Trophoblast cell (in vitro differentiated cells and primary cell): ENCODE measurements around the gene KDM5B.

Source experiments
- DNase-seq, 2 donors: peaks; one replicate each; pipeline ENCODE4 v3.0.0-alpha.2; 2016
- H2AFZ ChIP-seq: 2 replicates; pipeline ENCODE4 v1.6.1; 2013; ENCODE audit warnings: low read length, moderate library complexity, mild to moderate bottlenecking; ENCODE audit not compliant: insufficient read depth, poor library complexity
- H2AK5ac ChIP-seq: 2 replicates; pipeline ENCODE4 v1.6.1; 2013; ENCODE audit warnings: mild to moderate bottlenecking, low read length
- H2BK120ac ChIP-seq: 2 replicates; pipeline ENCODE4 v1.6.1; 2013; ENCODE audit warnings: low read length, mild to moderate bottlenecking, moderate library complexity; ENCODE audit not compliant: insufficient read depth, poor library complexity
- H2BK12ac ChIP-seq: 2 replicates; pipeline ENCODE4 v1.6.1; 2013; ENCODE audit warnings: mild to moderate bottlenecking, low read length, moderate library complexity
- H2BK5ac ChIP-seq: 2 replicates; pipeline ENCODE4 v1.6.1; 2013; ENCODE audit warnings: low read length, low read depth, moderate library complexity, mild to moderate bottlenecking; ENCODE audit not compliant: poor library complexity
- H3K14ac ChIP-seq: 2 replicates; pipeline ENCODE4 v1.6.1; 2013; ENCODE audit warnings: mild to moderate bottlenecking, low read length
- H3K18ac ChIP-seq: 2 replicates; pipeline ENCODE4 v1.6.1; 2013; ENCODE audit warnings: mild to moderate bottlenecking, low read length
- H3K23ac ChIP-seq: 2 replicates; pipeline ENCODE4 v1.6.1; 2013; ENCODE audit warnings: low read length
- H3K27ac ChIP-seq: 2 replicates; pipeline ENCODE4 v1.5.1; 2013; ENCODE audit warnings: low read depth, mild to moderate bottlenecking, inconsistent platforms, low read length, moderate library complexity
- H3K27me3 ChIP-seq: 2 replicates; pipeline ENCODE4 v1.6.1; 2013; ENCODE audit warnings: inconsistent platforms, mild to moderate bottlenecking, low read length, moderate library complexity; ENCODE audit not compliant: insufficient read depth
- H3K36me3 ChIP-seq, 2 experiments: 1 replicate in 1 of 2; 2 replicates in 1 of 2; pipeline ENCODE4 v1.6.1; 2013; ENCODE audit warnings: low read length in 2 of 2, mild to moderate bottlenecking in 2 of 2, moderate library complexity in 1 of 2; ENCODE audit not compliant: insufficient read depth in 2 of 2, control insufficient read depth in 1 of 2
- H3K4ac ChIP-seq: 2 replicates; pipeline ENCODE4 v1.6.1; 2013; ENCODE audit warnings: low read depth, mild to moderate bottlenecking, low read length, moderate library complexity
- H3K4me1 ChIP-seq, 2 experiments: 1 replicate in 1 of 2; 2 replicates in 1 of 2; pipeline ENCODE4 v1.6.1; 2013; ENCODE audit warnings: low read length in 2 of 2, mild to moderate bottlenecking in 2 of 2, moderate library complexity in 1 of 2; ENCODE audit not compliant: insufficient read depth in 2 of 2, control insufficient read depth in 1 of 2
- H3K4me2 ChIP-seq: 2 replicates; pipeline ENCODE4 v1.6.1; 2013; ENCODE audit warnings: inconsistent platforms, mild to moderate bottlenecking, low read length, moderate library complexity
- H3K4me3 ChIP-seq: 2 replicates; pipeline ENCODE4 v1.5.1; 2013; ENCODE audit warnings: mild to moderate bottlenecking, low read depth, low read length, inconsistent platforms
- H3K79me1 ChIP-seq: one replicate; pipeline ENCODE4 v1.6.1; 2013; ENCODE audit warnings: low read length
- H3K79me2 ChIP-seq: 2 replicates; pipeline ENCODE4 v1.6.1; 2013; ENCODE audit warnings: low read length, mild to moderate bottlenecking; ENCODE audit not compliant: control insufficient read depth, insufficient read depth, poor library complexity
- H3K9ac ChIP-seq: 2 replicates; pipeline ENCODE4 v1.6.1; 2013; ENCODE audit warnings: mild to moderate bottlenecking, low read length
- H3K9me3 ChIP-seq: 2 replicates; pipeline ENCODE4 v1.6.1; 2013; ENCODE audit warnings: low read depth, mild to moderate bottlenecking, control low read depth, inconsistent platforms, low read length; ENCODE audit not compliant: insufficient read depth
- H4K12ac ChIP-seq: 2 replicates; pipeline ENCODE4 v1.6.1; 2013; ENCODE audit warnings: low read depth, mild to moderate bottlenecking, low read length, moderate library complexity
- H4K8ac ChIP-seq: 2 replicates; pipeline ENCODE4 v1.6.1; 2013; ENCODE audit warnings: low read depth, mild to moderate bottlenecking, low read length, moderate library complexity
- H4K91ac ChIP-seq: one replicate; pipeline ENCODE4 v1.6.1; 2013; ENCODE audit warnings: low read depth, mild to moderate bottlenecking, low read length, moderate library complexity
- WGBS: extraction: QIAGEN DNeasy Blood & Tissue Kit; methylation state at CpG from one replicate; pipeline ENCODE4 v1.1.7; 2013; ENCODE audit warnings: missing lambda C conversion rate; ENCODE audit not compliant: insufficient read length, insufficient coverage; ENCODE audit errors: extremely low coverage; 5-methylcytosine and 5-hydroxymethylcytosine counted together

KDM5B gene

DNA sequence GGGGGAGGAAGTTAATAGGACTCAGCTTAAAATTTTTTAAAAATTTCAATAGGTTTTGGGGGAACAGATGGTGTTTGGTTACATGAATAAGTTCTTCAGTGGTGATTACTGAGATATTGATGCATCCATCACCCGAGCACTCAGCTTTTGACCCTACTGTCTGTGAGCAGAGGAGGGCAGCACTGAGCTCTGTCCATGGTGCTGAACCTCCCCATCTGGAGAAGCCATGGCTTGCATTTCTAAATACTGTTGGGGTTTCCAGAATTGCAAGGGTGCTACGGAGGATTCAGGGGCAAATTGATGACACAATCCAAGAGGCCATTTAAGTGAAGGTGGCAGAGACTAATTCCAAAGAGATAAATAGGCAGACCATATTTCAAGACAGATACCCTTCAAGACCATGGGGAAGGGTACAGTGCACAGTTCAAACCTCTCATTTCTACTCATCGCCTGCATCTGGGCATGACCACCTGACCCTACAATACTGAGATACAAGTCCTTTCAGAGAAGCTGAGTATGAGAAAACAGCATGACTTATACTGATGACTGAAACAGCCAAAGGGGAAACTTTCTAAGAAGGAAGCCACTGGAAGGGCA is 115.2 kb downstream of the KDM5B start:
- H2BK12ac ChIP-seq = no peak overlapping the region
- H3K36me3 ChIP-seq = no peaks in the 10 kb centered on the region
- WGBS = no CpG with 5 or more reads among the region's 3 CpGs
- H2BK5ac ChIP-seq = no peak overlapping the region
- peak; percentile 60 to 79 for DNase-seq
- no peak overlapping the region for H2BK120ac ChIP-seq
- peaks cover 2% of the 10 kb centered on the region for H3K9me3 ChIP-seq
- H3K9ac ChIP-seq = no peak overlapping the region
- H3K4ac ChIP-seq = no peak overlapping the region
- no peak overlapping the region for H3K18ac ChIP-seq
- H3K79me1 ChIP-seq = no peaks in the 10 kb centered on the region
- no peak overlapping the region for H2AK5ac ChIP-seq
- no peak overlapping the region for H4K12ac ChIP-seq
- no peak overlapping the region for H3K23ac ChIP-seq
- no peak overlapping the region for H3K14ac ChIP-seq
- H3K4me3 ChIP-seq = no peak overlapping the region
- H2AFZ ChIP-seq = no peak overlapping the region
- H3K27ac ChIP-seq = no peak overlapping the region
- no peak overlapping the region for H3K4me2 ChIP-seq
- no peaks in the 10 kb centered on the region for H3K4me1 ChIP-seq
- no peaks in the 10 kb centered on the region for H3K79me2 ChIP-seq
- H4K91ac ChIP-seq = no peak overlapping the region
- no peak overlapping the region for H4K8ac ChIP-seq
- H3K27me3 ChIP-seq = no peaks in the 10 kb centered on the region

DNA sequence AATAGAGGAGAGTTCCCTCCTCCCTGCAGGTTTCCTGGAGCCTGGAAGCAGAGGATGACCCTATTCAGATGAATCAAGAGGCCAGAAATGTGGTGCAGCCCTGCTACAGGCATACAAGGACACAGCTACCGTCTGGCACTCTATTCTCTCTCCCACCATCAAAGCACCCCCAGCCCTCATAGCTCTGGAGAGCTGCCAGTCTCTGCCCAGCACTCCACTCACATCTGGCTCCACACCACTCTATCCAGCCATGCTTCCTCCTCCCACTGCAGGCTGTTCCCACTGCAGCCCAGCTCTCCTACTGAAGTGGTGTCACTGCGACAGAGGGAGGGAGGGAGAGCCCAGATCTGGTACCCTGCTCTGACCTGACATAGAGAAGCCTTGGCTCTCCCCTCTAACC is 116.4 kb downstream of the KDM5B start:
- Histone ChIP-seq H3K4me2 (no peak overlapping the region), H3K23ac (no peak overlapping the region), H3K14ac (no peak overlapping the region), H3K79me1 (no peaks in the 10 kb centered on the region), H2BK5ac (no peak overlapping the region), H4K12ac (no peak overlapping the region), H3K79me2 (no peaks in the 10 kb centered on the region), H4K8ac (no peak overlapping the region), H4K91ac (no peak overlapping the region), H3K36me3 (no peaks in the 10 kb centered on the region), H2BK120ac (no peak overlapping the region), H3K18ac (no peak overlapping the region), H3K27me3 (no peaks in the 10 kb centered on the region), H3K4me1 (no peaks in the 10 kb centered on the region), H3K9ac (no peak overlapping the region), H2BK12ac (no peak overlapping the region), H3K4ac (no peak overlapping the region), H3K9me3 (no peaks in the 10 kb centered on the region), H3K27ac (no peak overlapping the region), H3K4me3 (no peak overlapping the region), H2AK5ac (no peak overlapping the region), H2AFZ (no peak overlapping the region)
- no peak for DNase-seq
- WGBS = no CpG with 5 or more reads among the region's 2 CpGs

DNA sequence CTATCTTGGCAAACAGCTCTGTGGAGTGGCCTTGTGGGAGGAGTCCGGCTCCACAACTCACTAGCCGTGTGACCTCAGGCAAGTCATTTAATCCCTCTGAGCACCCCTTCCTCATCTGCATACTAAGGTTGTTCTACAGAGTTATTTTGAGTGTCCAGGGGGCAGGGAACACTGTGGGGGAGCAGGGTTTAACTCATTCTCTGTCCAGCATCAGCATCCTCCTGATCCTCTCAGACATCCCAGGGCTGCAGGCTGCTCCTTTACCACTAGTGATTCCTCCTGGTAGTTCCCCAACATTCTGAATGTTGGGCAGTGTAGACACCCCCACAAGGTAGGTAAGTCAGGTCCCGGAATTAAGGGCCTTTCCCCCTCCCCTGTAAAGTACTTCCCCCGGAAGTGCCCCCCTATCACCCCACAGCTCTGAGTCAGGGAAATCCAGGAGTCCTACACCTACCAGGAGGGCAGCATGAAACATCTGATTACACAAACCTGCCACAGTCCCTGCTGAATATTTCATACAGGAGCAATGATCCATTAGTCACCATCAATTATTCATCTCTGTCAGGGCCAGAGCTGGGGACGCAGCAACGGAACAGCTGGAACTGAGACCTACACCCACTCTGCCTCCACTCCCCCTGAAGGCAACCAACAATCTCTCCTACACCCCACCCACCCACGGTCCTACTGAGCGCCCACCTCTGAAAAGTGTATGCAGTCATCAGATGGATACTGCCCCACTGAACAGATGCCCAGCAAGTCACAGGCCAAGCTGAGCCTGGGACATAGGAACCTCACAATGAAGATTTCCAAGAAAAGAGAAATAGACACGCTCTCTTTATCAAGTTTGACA is 118.5 kb downstream of the KDM5B start:
- Histone ChIP-seq H3K4me3 (no peak overlapping the region), H3K79me1 (no peaks in the 10 kb centered on the region), H2BK12ac (no peak overlapping the region), H2BK5ac (no peak overlapping the region), H2AFZ (no peak overlapping the region), H3K9me3 (no peaks in the 10 kb centered on the region), H3K23ac (no peak overlapping the region), H3K79me2 (no peaks in the 10 kb centered on the region), H3K4me1 (peaks cover 1 to 2% of the 10 kb centered on the region in 2 experiments), H2BK120ac (no peak overlapping the region), H3K36me3 (no peaks in the 10 kb centered on the region), H4K12ac (no peak overlapping the region), H3K14ac (no peak overlapping the region), H3K4me2 (no peak overlapping the region), H3K18ac (no peak overlapping the region), H3K4ac (no peak overlapping the region), H3K9ac (no peak overlapping the region), H4K8ac (no peak overlapping the region), H3K27ac (no peak overlapping the region), H4K91ac (no peak overlapping the region), H3K27me3 (no peaks in the 10 kb centered on the region), H2AK5ac (no peak overlapping the region)
- no CpG with 5 or more reads among the region's 9 CpGs for WGBS
- DNase-seq = no peak

DNA sequence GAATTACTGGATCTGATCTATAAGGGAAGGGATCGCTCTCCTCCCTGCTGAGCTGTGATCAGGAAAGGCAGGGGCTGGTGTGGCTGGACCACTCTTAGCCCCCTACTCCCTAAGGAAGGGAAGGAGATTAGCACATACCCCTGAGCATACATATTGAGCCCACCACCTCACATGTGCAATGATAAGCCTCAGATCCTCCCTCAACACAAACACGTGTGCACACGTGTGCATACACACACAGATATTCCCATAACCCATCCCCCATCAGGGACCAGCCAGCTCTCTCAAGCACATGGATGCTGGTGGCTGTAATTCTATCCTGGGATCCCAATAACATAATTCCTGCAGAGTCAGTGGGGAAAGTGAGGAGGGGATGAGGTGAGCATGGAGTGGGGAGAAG is 119.1 kb downstream of the KDM5B start:
- Histone ChIP-seq H3K4me3 (no peak overlapping the region), H3K9me3 (no peaks in the 10 kb centered on the region), H4K91ac (no peak overlapping the region), H4K12ac (no peak overlapping the region), H3K79me1 (no peaks in the 10 kb centered on the region), H2AK5ac (no peak overlapping the region), H3K79me2 (no peaks in the 10 kb centered on the region), H3K23ac (no peak overlapping the region), H3K4ac (no peak overlapping the region), H3K27me3 (no peaks in the 10 kb centered on the region), H4K8ac (no peak overlapping the region), H2BK120ac (no peak overlapping the region), H3K18ac (no peak overlapping the region), H2AFZ (no peak overlapping the region), H3K4me2 (no peak overlapping the region), H3K4me1 (peaks cover 2% of the 10 kb centered on the region in 2 experiments), H3K27ac (no peak overlapping the region), H3K14ac (no peak overlapping the region), H3K36me3 (no peaks in the 10 kb centered on the region), H3K9ac (no peak overlapping the region), H2BK12ac (no peak overlapping the region), H2BK5ac (no peak overlapping the region)
- no peak for DNase-seq
- WGBS = no CpG with 5 or more reads among the region's 3 CpGs
